Ishikawa (cell line): Measurements from ENCODE around the gene ST8SIA1.

Experiments used
- CEBPB ChIP-seq: IDR thresholded peaks from 2 replicates; pipeline ENCODE4 v1.6.1; 2012
- CREB1 ChIP-seq: IDR thresholded peaks from 2 replicates; pipeline ENCODE4 v1.6.1; 2012; ENCODE audit warnings: low read depth
- EP300 ChIP-seq: IDR thresholded peaks from 2 replicates; pipeline ENCODE4 v1.6.1; 2012; ENCODE audit warnings: borderline replicate concordance
- FOXM1 ChIP-seq: IDR thresholded peaks from 2 replicates; pipeline ENCODE4 v1.6.1; 2012; ENCODE audit warnings: low read depth, borderline replicate concordance
- RAD21 ChIP-seq: IDR thresholded peaks from 2 replicates; pipeline ENCODE4 v1.6.1; 2012; ENCODE audit warnings: low read depth
- TAF1 ChIP-seq: IDR thresholded peaks from 2 replicates; pipeline ENCODE4 v1.6.1; 2012; ENCODE audit warnings: low read depth, mild to moderate bottlenecking
- TEAD4 ChIP-seq: IDR thresholded peaks from 2 replicates; pipeline ENCODE4 v1.6.1; 2012
- YY1 ChIP-seq: IDR thresholded peaks from 2 replicates; pipeline ENCODE4 v1.6.1; 2012; ENCODE audit warnings: low read depth
- ZBTB7A ChIP-seq: IDR thresholded peaks from 2 replicates; pipeline ENCODE4 v1.6.1; 2012; ENCODE audit warnings: low read depth
- TF ChIP-seq, protein P1 (sequence below): IDR thresholded peaks from 2 replicates; pipeline ENCODE4 v1.6.1; 2012; ENCODE audit warnings: low read depth, mild to moderate bottlenecking
- TF ChIP-seq, protein P2 (sequence below): IDR thresholded peaks from 2 replicates; pipeline ENCODE4 v1.6.1; 2012
- TF ChIP-seq, protein P3 (sequence below): IDR thresholded peaks from 2 replicates; pipeline ENCODE4 v1.6.1; 2012

DNA sequence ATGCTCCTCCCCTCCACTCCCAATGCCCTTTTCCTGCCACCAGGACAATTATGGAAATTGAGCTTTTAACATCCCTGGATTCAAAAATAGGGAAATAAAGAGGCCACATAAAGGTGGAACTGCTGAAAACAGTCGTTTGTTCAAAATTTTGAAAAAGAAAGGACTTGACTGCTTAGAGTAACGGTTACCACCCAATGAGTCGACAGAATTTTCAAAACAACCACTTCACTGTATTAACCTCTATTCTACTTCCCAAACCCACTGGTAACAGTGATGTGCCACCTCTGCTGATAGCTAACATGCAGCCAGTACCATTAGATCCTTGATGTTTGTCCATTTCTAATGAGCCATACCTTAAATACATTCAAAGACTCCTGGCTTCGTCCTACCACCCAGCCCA lies 4.9 kb downstream of the ST8SIA1 start:
- TF ChIP-seq, protein P1, sequence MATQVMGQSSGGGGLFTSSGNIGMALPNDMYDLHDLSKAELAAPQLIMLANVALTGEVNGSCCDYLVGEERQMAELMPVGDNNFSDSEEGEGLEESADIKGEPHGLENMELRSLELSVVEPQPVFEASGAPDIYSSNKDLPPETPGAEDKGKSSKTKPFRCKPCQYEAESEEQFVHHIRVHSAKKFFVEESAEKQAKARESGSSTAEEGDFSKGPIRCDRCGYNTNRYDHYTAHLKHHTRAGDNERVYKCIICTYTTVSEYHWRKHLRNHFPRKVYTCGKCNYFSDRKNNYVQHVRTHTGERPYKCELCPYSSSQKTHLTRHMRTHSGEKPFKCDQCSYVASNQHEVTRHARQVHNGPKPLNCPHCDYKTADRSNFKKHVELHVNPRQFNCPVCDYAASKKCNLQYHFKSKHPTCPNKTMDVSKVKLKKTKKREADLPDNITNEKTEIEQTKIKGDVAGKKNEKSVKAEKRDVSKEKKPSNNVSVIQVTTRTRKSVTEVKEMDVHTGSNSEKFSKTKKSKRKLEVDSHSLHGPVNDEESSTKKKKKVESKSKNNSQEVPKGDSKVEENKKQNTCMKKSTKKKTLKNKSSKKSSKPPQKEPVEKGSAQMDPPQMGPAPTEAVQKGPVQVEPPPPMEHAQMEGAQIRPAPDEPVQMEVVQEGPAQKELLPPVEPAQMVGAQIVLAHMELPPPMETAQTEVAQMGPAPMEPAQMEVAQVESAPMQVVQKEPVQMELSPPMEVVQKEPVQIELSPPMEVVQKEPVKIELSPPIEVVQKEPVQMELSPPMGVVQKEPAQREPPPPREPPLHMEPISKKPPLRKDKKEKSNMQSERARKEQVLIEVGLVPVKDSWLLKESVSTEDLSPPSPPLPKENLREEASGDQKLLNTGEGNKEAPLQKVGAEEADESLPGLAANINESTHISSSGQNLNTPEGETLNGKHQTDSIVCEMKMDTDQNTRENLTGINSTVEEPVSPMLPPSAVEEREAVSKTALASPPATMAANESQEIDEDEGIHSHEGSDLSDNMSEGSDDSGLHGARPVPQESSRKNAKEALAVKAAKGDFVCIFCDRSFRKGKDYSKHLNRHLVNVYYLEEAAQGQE = no peak
- TF ChIP-seq CREB1 (no peak), FOXM1 (no peak), EP300 (no peak), TEAD4 (no peak), ZBTB7A (no peak), RAD21 (no peak), TAF1 (no peak), YY1 (no peak), CEBPB (no peak)
- TF ChIP-seq, protein P2, sequence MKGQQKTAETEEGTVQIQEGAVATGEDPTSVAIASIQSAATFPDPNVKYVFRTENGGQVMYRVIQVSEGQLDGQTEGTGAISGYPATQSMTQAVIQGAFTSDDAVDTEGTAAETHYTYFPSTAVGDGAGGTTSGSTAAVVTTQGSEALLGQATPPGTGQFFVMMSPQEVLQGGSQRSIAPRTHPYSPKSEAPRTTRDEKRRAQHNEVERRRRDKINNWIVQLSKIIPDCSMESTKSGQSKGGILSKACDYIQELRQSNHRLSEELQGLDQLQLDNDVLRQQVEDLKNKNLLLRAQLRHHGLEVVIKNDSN = no peak
- TF ChIP-seq, protein P3, sequence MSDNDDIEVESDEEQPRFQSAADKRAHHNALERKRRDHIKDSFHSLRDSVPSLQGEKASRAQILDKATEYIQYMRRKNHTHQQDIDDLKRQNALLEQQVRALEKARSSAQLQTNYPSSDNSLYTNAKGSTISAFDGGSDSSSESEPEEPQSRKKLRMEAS = no peak
